C4-2B (cell line): Measurements from ENCODE around the gene PSD4.

Experiments used
- CTCF ChIP-seq: fragments of 450-650 bp; conservative IDR thresholded peaks from 2 replicates; pipeline ENCODE4 v1.5.1; 2017; ENCODE audit warnings: mild to moderate bottlenecking
- ZFX ChIP-seq: fragments of 450-650 bp; IDR thresholded peaks from 2 replicates; pipeline ENCODE4 v1.6.1; 2017

- TF ChIP-seq CTCF (no peak), ZFX (no peak)
Observed at GRCh38 chr2:113209011-113209645, 35.4 kb downstream of the PSD4 start.
